ENCODE measurements around the gene SLC9A3. TPM values are rescaled to one million over a fixed set of nuclear protein-coding genes. Genes with fewer than 3 reads are reported as not detected.

Gene SLC9A3
- total and polyA plus RNA-seq, 2 of the 13 experiments (the other 11 are each of a cell fraction or from before 2014, with no cell fraction given): 1.5 to 1.8 TPM

DNA sequence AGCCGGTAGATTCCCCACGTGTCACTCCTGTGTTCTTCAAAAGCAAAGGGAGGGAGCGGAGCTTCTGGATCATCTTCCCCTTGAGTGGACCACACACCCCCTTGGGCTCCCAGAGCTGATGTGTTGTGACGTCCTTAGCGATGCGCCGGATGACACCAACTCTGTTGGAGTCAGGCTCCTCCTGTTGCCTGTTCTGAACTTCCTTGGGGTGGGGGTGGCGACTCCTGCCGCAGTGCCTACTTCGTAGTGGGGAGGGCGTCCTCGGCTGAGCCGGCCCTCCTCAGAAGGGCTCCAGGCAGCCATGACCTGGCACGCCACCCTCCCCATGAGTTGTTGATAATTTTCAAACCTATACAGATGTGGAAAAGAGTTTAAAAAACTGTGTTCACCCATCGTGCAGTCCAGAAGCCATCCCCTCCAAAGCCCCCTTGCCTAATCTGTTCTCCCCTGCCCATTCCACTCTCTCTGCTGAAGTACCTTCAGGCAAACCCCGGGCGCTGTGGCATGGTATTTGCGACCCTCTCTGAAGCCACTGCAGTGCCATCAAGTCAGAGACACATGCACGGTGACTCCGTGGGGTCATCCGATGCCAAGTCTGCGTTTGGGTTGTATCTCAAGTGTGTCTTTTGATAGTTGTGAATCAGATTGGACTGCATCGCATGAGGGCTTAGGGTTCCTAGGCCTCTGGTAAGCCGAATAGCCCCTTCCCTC lies 64.5 kb downstream of the SLC9A3 start (continued):
- TF ChIP-seq ZNF710 (CRISPR knock-in tag; IDR thresholded peaks at IDR 0.05; ENCODE audit: borderline replicate concordance) (no peak), CCDC6 (CRISPR knock-in tag; IDR thresholded peaks at IDR 0.05) (no peak), KAT7 (CRISPR knock-in tag; IDR thresholded peaks at IDR 0.05; ENCODE audit: borderline replicate concordance) (no peak), PHB2 (IDR thresholded peaks at IDR 0.05; ENCODE audit: partially characterized antibody) (no peak), ZBTB43 (CRISPR knock-in tag; conservative IDR thresholded peaks at IDR 0.05) (no peak), ETV5 (CRISPR knock-in tag; IDR thresholded peaks at IDR 0.05; ENCODE audit: borderline replicate concordance) (no peak), GATAD1 (CRISPR knock-in tag; IDR thresholded peaks at IDR 0.05) (no peak), JUN (CRISPR knock-in tag; IDR thresholded peaks at IDR 0.05) (no peak), MEIS1 (CRISPR knock-in tag; IDR thresholded peaks at IDR 0.05; ENCODE audit: borderline replicate concordance) (no peak), KDM2A (CRISPR knock-in tag; IDR thresholded peaks at IDR 0.05; ENCODE audit: borderline replicate concordance, low read depth) (no peak)
- TF ChIP-seq, protein P1, sequence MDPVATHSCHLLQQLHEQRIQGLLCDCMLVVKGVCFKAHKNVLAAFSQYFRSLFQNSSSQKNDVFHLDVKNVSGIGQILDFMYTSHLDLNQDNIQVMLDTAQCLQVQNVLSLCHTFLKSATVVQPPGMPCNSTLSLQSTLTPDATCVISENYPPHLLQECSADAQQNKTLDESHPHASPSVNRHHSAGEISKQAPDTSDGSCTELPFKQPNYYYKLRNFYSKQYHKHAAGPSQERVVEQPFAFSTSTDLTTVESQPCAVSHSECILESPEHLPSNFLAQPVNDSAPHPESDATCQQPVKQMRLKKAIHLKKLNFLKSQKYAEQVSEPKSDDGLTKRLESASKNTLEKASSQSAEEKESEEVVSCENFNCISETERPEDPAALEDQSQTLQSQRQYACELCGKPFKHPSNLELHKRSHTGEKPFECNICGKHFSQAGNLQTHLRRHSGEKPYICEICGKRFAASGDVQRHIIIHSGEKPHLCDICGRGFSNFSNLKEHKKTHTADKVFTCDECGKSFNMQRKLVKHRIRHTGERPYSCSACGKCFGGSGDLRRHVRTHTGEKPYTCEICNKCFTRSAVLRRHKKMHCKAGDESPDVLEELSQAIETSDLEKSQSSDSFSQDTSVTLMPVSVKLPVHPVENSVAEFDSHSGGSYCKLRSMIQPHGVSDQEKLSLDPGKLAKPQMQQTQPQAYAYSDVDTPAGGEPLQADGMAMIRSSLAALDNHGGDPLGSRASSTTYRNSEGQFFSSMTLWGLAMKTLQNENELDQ (CRISPR knock-in tag; IDR thresholded peaks at IDR 0.05; ENCODE audit: borderline replicate concordance): no peak
- TF ChIP-seq, protein P2, sequence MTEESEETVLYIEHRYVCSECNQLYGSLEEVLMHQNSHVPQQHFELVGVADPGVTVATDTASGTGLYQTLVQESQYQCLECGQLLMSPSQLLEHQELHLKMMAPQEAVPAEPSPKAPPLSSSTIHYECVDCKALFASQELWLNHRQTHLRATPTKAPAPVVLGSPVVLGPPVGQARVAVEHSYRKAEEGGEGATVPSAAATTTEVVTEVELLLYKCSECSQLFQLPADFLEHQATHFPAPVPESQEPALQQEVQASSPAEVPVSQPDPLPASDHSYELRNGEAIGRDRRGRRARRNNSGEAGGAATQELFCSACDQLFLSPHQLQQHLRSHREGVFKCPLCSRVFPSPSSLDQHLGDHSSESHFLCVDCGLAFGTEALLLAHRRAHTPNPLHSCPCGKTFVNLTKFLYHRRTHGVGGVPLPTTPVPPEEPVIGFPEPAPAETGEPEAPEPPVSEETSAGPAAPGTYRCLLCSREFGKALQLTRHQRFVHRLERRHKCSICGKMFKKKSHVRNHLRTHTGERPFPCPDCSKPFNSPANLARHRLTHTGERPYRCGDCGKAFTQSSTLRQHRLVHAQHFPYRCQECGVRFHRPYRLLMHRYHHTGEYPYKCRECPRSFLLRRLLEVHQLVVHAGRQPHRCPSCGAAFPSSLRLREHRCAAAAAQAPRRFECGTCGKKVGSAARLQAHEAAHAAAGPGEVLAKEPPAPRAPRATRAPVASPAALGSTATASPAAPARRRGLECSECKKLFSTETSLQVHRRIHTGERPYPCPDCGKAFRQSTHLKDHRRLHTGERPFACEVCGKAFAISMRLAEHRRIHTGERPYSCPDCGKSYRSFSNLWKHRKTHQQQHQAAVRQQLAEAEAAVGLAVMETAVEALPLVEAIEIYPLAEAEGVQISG (CRISPR knock-in tag; IDR thresholded peaks at IDR 0.05): no peak

Measured in HepG2 (cell line).